Kidney epithelial cell (primary cell): Measurements from ENCODE around the gene SLC41A1. TPM values are rescaled to one million over a fixed set of nuclear protein-coding genes. Genes with fewer than 3 reads are reported as not detected.

Experiments used
- DNase-seq: peaks from one replicate; pipeline ENCODE4 v3.0.0-alpha.2; 2010; ENCODE audit warnings: low read depth
- H3K27me3 ChIP-seq: 2 replicates; pipeline ENCODE4 v1.6.0; 2011; ENCODE audit warnings: low read length; ENCODE audit not compliant: control insufficient read depth, insufficient read depth
- H3K36me3 ChIP-seq: 2 replicates; pipeline ENCODE4 v1.5.1; 2011; ENCODE audit warnings: low read length; ENCODE audit not compliant: control insufficient read depth, insufficient read depth
- H3K4me3 ChIP-seq: 2 replicates; pipeline ENCODE4 v1.5.1; 2011; ENCODE audit warnings: low read depth, mild to moderate bottlenecking, control low read depth, low read length
- CTCF ChIP-seq: IDR thresholded peaks from 2 replicates; pipeline ENCODE4 v1.5.1; 2011; ENCODE audit warnings: mild to moderate bottlenecking, moderate library complexity, low read length, control low read depth, inconsistent platforms; ENCODE audit not compliant: insufficient read depth, poor library complexity, severe bottlenecking
- total RNA-seq: library from RNA; depleted of rRNA; stranded (reverse); fragments of >200 nt; gene quantifications from 2 replicates; pipeline ENCODE4 v1.2.3, GENCODE V29; 2015

SLC41A1 gene
- total RNA-seq, 1 donor from 2014 or later = 20.9 TPM

- no peak for TF ChIP-seq CTCF
- Histone ChIP-seq H3K27me3 (no peaks in the 10 kb centered on the region), H3K36me3 (no peaks in the 10 kb centered on the region), H3K4me3 (no peak overlapping the region)
- DNase-seq = no peak
Observed at GRCh38 chr1:205782627-205783432, 30.2 kb downstream of the SLC41A1 start.

- DNase-seq = no peak
- Histone ChIP-seq H3K36me3 (no peaks in the 10 kb centered on the region), H3K27me3 (no peaks in the 10 kb centered on the region), H3K4me3 (no peak overlapping the region)
- no peak for TF ChIP-seq CTCF
Observed at GRCh38 chr1:205780335-205780734, 32.7 kb downstream of the SLC41A1 start.

- DNase-seq = no peak
- TF ChIP-seq CTCF = no peak
- H3K36me3 ChIP-seq = no peaks in the 10 kb centered on the region
- no peak overlapping the region for H3K4me3 ChIP-seq
- no peaks in the 10 kb centered on the region for H3K27me3 ChIP-seq
Observed at GRCh38 chr1:205777994-205778393, 35.0 kb downstream of the SLC41A1 start.

- DNase-seq = no peak
- peak overlapping the region; percentile 93 for H3K4me3 ChIP-seq
- no peak for TF ChIP-seq CTCF
Observed at GRCh38 chr1:205775717-205776056, 37.3 kb downstream of the SLC41A1 start.

GRCh38 chr1:205775015-205775716 is 37.8 kb downstream of the SLC41A1 start, which contains the start of gene RAB29:
Gene RAB29, minus strand, starts transcription at chr1:205775482. Its CDS starts 526 bp downstream, at chr1:205774956.
- Histone ChIP-seq H3K27me3 (no peaks in the 10 kb centered on the region), H3K4me3 (peak within 1 kb of the TSS; percentile 93), H3K36me3 (no peaks in the 10 kb centered on the region)
- no peak for DNase-seq
- TF ChIP-seq CTCF = no peak

More at GRCh38 chr1:205775717-205776056, 37.3 kb downstream of the SLC41A1 start:
- no peaks in the 10 kb centered on the region for H3K36me3 ChIP-seq
- no peaks in the 10 kb centered on the region for H3K27me3 ChIP-seq
